ENCODE results near the gene RIOK3.

The RIOK3 gene

DNA sequence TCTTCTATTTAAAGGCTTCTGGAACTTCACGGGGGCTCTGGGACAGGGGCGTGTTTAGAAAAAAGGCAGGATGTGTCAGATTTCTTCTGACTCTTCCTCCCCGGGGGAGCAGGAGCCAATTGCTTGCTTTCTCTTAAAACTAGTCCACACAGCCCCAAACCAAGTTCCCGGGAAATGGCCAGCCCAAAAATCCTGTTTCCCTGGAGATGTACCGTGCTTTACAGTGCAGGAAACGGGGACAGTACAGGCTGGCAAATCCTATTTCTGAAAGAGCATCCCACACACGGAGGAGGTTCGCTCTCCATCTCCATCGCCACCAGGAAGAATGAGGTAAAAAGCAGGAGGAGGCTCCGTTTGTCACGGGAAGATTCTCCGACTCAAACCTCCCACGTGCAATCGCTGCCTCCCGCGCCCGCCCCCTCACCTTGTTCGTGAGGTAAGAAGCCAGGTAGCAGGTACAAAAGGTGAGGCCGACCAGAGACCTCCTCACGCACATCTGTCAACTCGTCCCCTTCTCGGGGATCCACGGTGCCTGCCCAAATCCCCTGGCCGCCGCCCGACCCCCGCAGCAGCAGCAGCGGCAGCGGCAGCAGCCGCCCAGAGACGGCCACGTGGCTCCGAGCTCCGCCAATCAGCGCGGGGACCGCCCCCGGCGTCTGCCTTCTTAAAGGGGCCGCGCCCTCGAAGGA is 15.6 kb upstream of the RIOK3 start:
- in situ Hi-C loops (cut with MboI; ENCODE audit: low sequenced_read_pairs, unreplicated experiment), result no loop called here
- TF ChIP-seq, protein P1, sequence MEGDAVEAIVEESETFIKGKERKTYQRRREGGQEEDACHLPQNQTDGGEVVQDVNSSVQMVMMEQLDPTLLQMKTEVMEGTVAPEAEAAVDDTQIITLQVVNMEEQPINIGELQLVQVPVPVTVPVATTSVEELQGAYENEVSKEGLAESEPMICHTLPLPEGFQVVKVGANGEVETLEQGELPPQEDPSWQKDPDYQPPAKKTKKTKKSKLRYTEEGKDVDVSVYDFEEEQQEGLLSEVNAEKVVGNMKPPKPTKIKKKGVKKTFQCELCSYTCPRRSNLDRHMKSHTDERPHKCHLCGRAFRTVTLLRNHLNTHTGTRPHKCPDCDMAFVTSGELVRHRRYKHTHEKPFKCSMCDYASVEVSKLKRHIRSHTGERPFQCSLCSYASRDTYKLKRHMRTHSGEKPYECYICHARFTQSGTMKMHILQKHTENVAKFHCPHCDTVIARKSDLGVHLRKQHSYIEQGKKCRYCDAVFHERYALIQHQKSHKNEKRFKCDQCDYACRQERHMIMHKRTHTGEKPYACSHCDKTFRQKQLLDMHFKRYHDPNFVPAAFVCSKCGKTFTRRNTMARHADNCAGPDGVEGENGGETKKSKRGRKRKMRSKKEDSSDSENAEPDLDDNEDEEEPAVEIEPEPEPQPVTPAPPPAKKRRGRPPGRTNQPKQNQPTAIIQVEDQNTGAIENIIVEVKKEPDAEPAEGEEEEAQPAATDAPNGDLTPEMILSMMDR (IDR thresholded peaks at IDR 0.05; ENCODE audit: borderline replicate concordance, control extremely low read depth, extremely low read depth, insufficient read depth, missing control alignments), result no peak

DNA sequence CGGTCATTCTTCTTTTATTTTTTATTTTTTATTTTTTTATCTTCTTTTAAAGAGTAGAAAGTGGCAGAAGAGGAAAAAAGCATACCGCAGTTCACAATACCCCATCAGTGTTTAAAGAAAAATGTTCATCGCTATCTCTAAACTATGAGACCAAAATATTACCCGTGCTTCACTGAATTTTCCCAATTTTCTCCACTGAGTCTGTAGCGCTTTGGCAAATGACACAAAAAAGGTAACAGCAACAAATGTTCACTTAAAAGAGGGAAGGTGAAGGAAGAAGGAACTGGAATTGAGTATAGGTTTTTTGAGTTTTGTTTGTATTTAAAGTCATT is 15.1 kb upstream of the RIOK3 start:
- TF ChIP-seq, protein P1 (IDR thresholded peaks at IDR 0.05; ENCODE audit: borderline replicate concordance, control extremely low read depth, extremely low read depth, insufficient read depth, missing control alignments), result no peak
- in situ Hi-C loops (cut with MboI; ENCODE audit: low sequenced_read_pairs, unreplicated experiment), result no loop called here
- DNase-seq (ENCODE audit: low spot score), result no peak

More for the DNA sequence above, 15.6 kb upstream of the RIOK3 start:
- DNase-seq (ENCODE audit: low spot score), result peak; percentile 90

DNA sequence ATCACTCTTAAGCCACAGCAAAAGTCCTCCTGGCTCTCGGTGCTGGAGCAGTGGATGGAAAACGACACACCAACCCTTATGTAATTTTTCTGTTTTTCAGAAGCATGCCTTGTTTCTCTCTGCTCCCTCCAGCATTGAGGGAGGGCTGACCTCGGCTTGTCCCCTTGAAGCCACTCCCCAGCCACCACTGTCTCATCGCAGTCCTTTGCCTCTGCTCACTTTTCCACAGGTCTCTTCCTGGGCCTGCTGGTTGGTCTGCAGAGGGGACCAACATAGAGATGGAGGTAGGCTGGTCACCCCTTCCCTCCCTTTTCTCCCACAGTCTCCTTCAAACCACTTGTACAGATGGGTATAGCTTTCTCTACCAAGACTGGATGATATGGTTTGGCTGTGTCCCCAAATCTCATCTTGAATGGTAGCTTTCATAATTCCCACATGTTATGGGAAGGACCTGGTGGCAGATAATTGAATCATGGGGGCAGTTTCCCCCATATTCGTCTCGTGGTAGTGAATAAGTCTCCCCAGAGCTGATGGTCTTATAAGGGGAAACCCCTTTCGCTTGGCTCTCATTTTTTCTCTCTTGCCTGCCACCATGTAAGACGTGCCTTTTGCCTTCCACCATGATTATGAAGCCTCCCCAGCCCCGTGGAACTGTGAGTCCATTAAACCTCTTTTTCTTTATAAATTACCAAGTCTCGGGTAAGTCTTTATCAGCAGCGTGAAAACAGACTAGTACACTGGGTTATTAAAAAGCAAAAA is 14.3 kb upstream of the RIOK3 start:
- TF ChIP-seq, protein P1 (IDR thresholded peaks at IDR 0.05; ENCODE audit: borderline replicate concordance, control extremely low read depth, extremely low read depth, insufficient read depth, missing control alignments), result no peak
- peak; percentile 29 for DNase-seq (ENCODE audit: low spot score)
- in situ Hi-C loops (cut with MboI; ENCODE audit: low sequenced_read_pairs, unreplicated experiment), result no loop called here

DNA sequence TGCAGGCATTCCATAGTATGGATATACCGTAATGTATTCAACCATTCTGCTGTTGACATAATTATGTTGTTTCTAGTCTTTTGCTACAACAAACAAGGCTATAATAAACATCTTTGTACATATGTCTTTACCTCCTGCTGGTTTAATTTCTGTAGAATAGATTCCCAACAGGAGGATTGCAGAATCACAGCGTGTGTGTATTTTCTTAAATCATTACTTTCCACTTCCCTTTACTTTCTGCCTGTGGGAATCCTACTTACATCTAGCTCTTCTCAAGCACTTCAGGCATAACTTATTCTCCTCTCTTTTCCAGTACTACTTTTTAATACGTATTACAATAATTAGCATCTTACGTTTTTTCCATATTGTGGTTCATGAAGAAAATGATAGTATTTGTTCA is 13.0 kb upstream of the RIOK3 start:
- TF ChIP-seq, protein P1 (IDR thresholded peaks at IDR 0.05; ENCODE audit: borderline replicate concordance, control extremely low read depth, extremely low read depth, insufficient read depth, missing control alignments), result no peak
- in situ Hi-C loops (cut with MboI; ENCODE audit: low sequenced_read_pairs, unreplicated experiment), result no loop called here

DNA sequence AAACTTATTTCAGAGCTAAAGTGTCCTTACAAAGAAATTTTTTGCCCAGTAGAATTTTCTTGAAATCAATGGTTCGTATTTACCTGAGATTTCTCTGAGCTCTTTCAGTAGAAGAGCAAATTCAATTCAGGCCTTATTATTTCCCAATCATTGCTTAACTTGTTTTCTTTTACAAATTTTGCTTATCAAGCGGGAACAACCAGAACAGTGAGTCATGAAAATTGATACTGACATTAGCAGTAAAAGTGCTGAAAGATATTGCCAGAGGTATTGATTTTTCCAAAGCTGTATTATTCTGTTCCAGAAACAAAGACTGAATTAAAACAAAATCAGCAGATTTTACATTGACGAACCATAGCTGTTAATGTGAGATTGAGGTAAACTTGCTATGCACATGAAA is 10.1 kb upstream of the RIOK3 start:
- in situ Hi-C loops (cut with MboI; ENCODE audit: low sequenced_read_pairs, unreplicated experiment), result no loop called here
- TF ChIP-seq, protein P1 (IDR thresholded peaks at IDR 0.05; ENCODE audit: borderline replicate concordance, control extremely low read depth, extremely low read depth, insufficient read depth, missing control alignments), result no peak
- DNase-seq (ENCODE audit: low spot score), result no peak

More for the DNA sequence above, 13.0 kb upstream of the RIOK3 start:
- no peak for DNase-seq (ENCODE audit: low spot score)

GRCh38 chr18:23448291-23448690 is 4.8 kb upstream of the RIOK3 start:
- in situ Hi-C loops (cut with MboI; ENCODE audit: low sequenced_read_pairs, unreplicated experiment), result no loop called here
- TF ChIP-seq, protein P1 (IDR thresholded peaks at IDR 0.05; ENCODE audit: borderline replicate concordance, control extremely low read depth, extremely low read depth, insufficient read depth, missing control alignments), result no peak
- DNase-seq (ENCODE audit: low spot score), result no peak

Data from GM13976 (cell line).